NCI-H146 treated with DMSO at 0.1 percent for 48 hours (cell line): Measurements from ENCODE around the gene TBXAS1.

Experiments
- DNase-seq: peaks from one replicate; lab custom pipeline; 2025; ENCODE audit not compliant: unreplicated experiment; lab: John Stamatoyannopoulos, UW

Gene TBXAS1

DNA sequence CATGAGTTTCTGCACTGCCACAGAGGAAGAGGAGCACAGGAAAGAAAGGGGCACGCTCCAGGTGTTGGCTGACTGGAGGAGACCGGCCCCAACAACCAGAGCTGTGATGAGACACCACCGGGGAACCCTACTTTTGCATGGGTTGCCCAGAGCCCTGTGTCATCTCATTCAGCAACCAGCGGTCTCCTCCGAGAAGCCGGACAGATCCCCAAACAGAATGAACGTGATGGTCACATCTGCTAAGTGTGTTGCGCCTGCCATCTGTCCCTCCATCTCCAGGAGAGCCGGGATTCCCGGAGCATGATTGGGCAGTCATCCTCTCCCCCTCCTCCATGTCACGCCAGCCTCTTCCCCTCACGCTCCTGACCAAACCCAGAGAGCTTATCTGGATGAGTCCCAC is 210.8 kb downstream of the TBXAS1 start:
- DNase-seq, result no peak

DNA sequence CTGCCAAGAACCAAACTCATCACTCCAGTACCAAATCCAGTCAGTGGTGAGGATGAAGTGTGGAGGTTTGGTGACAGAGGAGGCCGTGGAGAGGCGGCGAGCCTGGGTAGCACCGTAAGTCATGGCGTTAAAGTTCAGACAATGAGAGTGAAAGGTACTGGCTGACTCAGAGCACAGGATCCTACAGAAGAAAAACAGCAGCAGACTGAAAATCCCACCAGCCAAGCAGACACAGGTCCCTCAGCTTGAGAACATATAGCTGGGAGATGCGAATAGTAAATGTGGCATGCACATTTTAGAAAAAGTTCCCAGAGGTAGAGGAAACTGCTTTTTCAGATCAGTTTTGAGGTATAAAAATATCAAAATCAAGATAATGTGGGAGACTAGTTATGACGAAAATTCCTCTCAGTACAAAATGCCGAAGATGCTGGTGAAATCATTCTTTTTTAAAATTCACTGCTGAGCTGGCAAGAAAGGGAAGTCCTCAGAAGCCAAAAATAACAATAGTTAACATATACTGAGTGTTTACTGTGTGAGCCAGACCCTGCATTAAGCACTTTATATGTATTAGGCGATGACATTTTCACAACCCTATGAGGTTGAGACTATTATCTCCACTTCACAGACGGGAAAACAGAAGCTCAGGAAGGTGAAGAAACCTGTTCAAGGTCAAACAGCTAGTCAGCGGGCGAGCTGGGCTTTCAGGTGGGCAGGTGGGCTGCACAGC is 212.8 kb downstream of the TBXAS1 start:
- DNase-seq, result no peak

DNA sequence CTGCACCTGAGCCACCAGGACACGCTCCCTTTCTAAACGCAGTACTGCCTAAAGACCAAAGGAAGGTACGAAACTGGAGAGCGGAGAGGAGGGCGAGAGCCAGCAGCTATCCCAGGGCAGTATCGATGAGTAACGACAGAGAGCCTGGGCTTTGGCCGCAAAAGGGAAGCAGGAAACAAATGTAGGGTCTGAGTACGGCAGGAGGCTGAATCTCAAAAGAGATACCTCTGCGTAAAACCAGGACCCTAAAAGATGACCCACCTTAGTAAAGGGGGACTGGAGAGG is 213.3 kb downstream of the TBXAS1 start:
- no peak for DNase-seq

DNA sequence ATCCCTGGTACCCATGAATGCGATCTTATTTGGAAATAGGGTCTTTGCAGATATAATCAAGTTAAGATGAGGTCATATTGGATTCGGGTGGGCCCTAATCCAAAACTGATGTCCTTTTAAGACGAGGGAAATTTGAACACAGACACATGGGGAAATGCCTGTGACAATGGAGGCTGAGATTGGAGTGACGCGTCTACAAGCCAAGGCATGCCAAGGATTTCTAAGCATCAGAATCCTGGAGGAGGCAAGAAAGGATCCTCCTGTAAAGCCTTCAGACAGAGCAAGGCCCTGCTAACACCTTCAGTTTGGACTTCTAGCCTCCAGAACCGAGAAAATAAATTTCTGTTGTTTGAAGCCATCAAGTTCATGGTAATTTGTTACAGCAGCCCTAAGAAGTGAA is 215.2 kb downstream of the TBXAS1 start:
- no peak for DNase-seq

DNA sequence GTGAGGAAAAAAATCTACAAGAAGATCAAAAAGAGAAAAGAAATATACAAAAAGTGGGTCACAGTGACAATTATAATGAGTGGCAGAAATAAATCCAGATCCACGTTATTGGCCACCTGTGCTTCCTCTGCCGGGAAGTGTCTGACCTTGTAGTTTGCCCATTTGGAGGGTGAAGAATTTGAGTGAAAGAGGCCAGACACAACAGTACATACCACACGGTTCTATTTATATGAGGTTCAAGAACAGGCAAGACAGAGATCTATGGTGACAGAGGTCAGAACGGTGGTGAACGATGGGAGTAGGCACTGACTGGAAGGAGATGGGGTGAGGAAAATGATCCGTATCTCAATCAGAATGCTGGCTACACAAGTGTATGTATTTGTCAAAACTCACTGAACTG is 216.6 kb downstream of the TBXAS1 start:
- no peak for DNase-seq

DNA sequence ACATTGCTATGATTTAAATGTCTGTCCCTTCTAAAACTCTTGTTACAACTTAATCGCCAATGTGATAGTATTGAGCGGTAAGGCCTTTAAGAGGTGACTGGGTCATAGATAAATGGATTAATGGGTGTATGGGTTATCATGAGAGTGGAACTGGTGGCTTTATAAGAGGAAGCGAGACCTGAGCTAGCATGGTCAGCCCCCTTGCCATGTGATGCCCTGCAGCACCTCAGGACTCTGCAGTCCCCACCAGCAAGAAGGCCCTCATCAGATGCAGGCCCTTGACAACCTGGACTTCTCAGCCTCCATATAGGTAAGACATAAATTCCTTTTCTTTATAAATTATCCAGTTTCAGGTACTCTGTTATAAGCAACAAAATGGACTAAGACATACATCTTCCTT is 218.1 kb downstream of the TBXAS1 start:
- DNase-seq, result no peak

DNA sequence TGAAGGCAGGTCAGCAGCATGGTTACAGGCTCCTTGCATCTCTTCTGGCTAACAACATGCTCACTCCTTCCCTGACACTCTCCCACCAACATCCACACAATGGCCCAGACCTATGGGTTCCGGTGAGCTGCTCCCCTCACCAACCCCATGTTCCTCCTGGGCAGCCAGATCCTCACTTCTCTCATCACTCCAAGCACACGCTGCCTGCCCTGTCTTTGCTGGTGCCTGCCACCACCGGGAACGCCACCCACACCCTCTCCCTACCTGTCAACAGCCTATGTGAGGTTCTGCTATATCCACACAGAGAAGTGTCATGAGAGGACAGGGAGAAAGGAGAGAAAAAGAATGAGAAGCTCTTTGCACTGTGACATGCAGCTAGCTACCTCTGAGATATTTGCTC is 219.1 kb downstream of the TBXAS1 start:
- DNase-seq, result no peak

DNA sequence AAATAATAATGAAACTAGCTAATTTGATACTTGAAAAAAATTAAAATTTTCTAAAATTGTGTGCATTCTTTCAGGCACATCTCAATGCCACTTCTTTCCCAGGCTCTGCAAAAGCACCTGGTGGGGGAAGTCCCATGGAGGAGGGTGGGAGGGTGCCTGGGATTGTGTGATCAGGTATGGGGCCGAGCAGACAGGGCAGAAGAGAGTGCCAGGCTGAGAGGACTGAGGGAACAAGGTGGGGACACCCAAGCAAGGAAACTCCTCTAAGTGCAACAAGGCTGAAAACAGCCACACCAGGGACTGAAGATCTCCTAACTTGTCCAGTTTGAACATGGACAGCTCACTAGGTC is 219.9 kb downstream of the TBXAS1 start:
- DNase-seq, result no peak

DNA sequence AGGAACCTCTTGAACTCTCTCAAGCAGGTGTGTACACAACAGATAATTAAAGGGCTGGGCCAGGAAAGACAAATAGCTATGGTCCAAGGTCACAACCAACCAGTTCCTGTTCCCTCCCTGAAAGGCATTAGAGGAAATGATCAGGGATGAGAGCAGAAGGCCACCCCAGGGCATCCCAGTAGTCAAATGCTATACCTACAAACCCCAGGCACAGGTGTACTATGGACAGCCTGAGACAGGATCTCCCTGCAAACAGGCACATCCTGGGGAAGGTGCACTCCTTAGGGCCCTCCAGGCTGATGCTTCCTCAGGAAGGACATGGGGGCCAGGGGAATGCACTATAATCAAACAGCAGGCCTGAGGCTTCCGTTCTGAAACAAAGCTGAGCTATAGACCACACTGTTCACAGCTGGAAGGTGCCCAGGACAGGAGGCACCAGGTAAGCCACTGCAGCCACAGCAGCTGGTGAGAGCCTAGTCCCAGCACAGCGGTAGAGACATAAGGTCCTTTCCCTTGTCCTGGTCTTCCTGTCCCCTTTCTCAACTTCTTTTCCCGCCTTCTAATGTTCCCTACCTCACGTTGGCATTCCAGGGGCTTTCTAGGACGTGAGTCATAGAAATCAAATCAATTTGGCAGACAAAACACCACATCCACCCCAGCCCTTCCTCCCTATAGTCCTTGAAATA is 220.4 kb downstream of the TBXAS1 start:
- peak; percentile 88 for DNase-seq

DNA sequence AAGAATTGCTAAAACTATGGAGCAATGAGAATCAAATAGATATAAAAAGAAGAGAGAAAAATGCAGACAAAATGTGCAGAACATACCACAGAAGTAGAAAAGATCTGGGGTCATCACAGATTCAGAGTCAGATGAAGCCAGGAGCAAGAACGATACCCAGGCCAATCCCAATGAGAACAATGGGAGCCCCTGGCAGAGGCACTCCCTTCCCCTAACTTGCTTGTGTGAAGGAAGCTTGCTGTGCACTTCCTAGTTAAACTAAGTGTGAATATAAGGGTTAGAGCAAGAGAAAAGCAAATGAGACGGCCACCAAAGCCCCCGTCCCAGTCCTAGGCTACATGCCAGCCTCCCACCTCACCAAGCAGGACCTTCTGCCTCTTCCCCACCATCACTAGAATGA is 221.0 kb downstream of the TBXAS1 start:
- no peak for DNase-seq

DNA sequence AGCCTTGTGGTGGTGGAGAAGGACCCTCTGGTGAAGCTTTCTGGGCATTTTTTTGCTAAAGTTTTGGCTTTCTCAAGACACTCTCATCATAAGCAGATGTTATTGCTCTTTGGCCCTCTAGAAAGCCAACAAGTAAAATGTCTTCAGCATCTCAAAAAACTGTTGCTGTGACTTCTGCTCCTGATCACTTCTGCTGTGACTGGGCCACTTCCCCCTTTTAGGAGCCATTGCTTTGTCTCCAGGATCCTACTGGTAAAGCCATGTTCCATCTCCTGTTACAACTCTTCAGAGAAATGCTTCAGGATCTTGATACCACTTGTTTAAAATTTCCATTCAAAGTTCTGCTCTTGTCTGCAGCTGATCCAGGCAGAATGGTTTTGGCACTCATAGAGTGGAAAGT is 222.8 kb downstream of the TBXAS1 start:
- no peak for DNase-seq

DNA sequence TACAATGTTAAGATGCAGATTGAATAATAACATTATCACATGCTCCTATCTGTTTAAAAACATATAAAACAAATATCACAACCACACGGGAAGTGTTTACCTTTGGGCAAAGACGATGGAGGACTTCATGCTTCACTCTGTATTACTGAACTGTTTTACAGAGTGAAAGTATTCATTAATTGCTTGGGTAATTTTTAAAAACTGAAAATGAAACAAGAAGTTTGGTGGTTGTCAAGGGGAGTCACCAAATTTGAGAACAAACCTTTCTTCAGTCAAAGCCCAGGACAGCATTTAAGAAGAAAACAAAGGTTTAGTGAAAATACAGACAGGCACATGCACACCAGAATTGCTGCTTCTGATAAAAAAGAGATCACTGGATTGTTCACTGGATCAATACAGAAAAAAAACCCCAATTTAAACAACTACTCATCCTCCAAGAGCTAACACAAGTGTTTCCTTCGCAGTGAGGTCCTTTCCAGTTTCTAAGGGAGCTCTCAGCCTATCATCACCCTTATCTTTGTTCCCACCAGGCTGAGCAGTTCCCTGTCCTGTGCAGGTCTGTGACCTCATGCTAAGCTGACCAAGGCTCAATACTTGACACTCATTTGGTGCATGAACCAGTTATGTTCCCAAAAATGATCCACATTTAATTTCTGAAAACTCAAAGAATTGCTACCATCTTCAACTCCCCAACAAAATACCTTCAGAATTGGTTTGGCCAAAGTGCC is 224.9 kb downstream of the TBXAS1 start:
- no peak for DNase-seq

DNA sequence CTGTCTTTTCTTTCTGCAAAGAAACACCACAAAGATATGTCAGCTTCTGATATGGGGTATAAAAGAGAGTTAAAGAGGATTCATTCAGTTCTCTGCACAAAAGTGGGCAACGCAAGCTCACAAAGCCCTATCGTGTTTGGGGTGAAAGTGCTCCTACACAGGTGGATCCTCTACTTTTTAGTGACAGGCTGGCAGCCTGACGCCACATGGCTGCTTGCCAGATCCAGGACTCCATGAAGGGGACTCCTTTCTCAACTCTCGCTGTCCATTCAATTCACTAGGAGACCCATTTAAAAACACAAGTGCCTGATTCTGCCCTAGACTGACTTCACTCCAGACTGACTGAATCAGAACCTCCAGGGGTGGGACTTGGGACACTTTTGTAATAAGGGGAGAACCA is 225.7 kb downstream of the TBXAS1 start:
- no peak for DNase-seq

DNA sequence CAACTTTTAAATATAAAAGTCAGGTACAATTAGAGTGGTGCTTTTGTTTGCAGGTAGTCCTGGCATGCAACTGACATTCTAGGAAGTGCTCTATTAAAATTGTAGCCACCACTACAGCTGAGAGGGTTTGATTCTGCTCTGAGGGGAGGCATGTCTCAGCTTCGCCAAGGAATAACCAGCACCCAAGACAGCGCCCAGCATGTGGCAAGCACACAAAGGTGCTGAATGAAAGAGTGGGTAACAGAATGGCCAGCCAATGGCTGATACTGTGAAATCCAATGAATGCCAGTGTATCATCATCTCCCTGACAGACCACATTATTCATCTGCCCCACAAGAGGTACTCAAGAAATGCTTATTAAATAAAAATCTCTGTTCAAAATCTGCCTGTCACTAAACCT is 226.8 kb downstream of the TBXAS1 start:
- no peak for DNase-seq

DNA sequence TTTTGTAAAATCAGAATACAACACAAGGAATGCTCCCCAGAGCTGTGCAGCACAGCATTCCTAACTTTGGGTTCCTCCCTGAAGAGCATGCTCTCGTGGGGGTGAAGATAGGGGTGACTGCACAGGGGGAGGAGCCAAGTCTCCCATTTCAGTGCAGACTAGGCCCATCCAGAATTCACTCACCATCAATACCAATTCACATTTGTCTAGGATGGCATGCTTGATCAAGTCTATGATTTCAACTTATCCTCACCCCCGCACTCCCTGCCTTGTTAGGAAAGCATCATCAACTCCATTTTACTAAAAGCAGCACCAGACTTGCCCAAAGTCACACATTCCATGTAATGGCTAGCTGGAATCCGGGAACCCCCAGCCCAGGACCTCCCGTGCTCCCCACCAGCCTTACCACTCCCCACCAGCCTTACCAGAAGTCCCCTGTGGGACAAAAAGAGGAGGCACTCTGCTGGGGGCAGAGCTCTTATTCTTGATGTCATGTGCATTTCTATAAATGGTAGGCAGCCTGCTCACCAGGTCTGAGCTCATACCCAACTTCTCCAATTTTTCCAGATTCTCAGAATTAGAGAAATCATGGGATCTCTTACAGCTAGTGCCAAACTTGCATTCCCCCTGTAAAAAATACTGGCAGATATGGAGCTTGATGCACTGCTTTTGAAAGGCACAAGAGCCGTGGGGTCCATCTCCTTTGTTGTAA is 227.5 kb downstream of the TBXAS1 start:
- no peak for DNase-seq

DNA sequence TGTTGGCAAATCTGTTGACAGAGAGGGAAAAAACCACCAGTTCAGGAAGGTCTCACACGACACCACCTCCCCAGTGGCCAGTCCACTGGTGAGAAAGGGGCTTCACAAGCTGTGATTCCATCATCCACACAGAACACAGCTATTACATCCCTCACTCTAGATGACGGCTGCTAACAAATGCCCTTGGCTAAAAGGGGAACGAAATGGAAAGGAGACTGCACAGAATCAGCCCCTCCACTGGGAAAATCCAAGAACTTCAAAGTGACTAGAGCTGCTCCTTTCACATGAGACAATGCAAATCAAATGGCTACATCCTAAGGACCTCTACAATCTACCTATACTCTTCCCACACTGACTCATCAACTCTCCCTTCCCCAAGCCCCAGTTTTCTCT is 228.1 kb downstream of the TBXAS1 start:
- DNase-seq, result no peak

DNA sequence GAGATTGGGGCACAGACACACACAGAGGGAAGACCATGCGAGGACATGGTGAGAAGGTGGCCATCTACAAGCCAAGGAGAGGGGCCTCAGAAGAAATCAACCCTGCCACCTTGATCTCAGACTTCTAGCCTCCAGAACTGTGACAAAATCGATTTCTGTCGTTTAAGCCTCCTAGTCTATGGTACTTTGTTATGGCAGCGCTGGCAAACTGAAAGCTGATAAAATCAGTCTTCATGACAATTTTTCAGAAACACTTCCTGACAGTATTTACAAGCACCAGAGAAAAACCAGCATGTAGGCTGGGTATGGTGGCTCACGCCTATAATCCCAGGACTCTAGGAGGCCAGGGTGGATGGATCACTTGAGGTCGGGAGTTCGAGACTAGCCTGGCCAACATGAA is 229.5 kb downstream of the TBXAS1 start:
- DNase-seq, result no peak

DNA sequence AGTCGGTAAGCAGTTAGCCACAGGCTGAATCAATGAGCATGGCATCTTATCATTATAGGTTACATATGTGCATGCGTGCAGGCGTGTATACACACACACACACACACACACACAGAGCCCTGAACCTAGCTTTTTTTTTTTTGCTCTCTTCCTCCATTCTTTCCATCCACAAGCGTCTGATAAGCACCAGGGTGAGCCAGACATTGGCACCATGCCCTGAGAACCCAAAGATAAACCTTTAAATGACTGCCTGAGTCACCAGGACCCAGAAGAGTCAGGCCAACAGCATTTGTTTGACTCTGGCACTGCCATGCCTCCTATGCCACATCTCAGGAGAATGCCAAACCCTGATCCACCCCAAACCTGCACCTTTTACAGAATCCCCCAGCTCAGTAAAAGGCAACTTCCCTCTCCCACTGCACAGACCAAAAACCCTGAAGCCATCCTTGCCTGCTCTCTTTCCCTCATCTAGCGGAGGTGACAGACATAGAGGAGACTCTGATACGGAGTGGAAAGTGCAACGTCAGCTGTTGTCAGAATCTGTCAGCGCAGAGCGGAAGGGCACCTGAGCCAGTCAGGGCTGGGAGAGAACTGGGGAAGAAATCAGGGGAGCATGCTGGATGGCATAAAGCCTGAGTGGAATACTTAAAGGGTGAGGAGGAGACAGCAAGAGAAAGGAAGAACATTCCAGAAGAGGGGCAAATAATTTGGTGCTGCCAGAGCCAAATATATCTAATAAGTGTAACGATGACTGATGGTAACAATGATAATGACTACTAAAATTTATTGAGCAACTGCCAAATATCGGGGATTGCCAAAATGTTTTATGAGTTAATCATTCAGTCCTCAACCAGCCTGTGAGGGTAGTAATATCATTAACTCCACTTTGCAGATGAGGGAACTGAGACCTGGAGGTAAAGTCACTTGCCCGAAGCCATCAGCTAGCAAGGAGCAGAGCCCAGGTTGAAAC is 230.5 kb downstream of the TBXAS1 start:
- DNase-seq, result no peak

DNA sequence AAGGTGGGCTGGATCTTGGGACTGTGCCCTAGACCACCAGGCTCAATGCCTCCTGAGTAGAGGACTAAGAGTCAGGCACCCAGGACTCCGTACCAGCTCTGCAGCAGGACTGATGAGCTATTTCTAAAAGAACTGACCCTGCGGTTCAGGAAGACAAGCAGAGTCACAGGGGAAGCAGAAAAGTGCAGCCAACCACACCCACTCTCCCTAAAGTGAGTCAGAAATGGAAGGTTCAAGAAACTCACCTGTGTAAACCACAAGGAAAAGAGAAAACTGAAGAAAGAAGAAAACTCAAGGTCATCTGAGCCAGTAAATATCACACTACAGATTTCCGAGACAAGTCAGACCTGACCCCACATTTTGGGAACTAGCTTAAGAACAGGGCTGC is 231.2 kb downstream of the TBXAS1 start:
- DNase-seq, result no peak

DNA sequence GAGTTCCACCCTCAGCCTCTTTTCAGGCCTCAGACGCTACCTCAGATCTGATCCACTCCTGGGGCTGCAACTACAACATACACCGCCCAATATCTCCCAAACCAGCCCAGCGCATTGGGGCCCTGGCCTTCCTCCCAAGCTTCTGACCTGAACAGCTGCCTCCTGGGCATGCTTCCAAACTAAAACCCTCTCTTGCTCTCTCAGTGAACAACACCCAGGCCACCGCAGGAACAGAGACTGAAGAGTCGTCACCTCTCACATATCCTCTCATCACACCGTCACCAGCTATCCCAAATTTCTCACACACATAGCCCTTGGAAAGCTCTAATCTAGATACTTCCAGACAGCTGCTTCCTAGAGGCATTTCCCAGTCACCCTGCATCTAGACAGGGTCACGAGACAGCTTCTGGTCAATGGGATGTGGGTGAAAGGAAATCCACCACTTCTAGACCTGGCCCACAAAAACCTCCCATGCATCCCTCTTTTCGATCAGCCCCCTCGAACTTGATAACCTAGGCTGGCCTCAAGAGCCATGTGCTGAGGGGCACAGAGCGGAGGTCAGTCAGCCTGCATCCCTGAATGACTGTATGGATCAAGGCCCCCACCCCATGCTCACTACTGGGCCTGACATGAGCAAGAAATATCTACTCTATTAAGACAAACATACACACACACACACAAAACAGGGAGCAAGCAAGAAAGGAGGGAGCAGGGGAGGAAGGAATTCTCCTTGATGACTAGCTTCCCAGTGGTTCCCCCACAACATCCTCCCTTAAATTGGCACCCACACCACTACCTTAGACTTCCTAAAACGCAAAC is 231.9 kb downstream of the TBXAS1 start:
- no peak for DNase-seq
